Adrenal gland (tissue), 12 donors: ENCODE data around the gene PDCD7. TPM values are rescaled to one million over a fixed set of nuclear protein-coding genes. Genes with fewer than 3 reads are reported as not detected.

Experiments
- DNase-seq, 7 donors: peaks; one replicate each; pipeline ENCODE4 v3.0.0-alpha.2; 2019 to 2020
- H3K27ac ChIP-seq, 5 donors: fragments of 200-600 bp; sonication (generic) in 4 of 5; 1 replicate in 3 of 5; 2 replicates in 2 of 5; pipeline versions ENCODE4 v1.5.1 to v1.8.0; 2016 to 2020; ENCODE audit warnings: mild to moderate bottlenecking in 1 of 5
- H3K27me3 ChIP-seq: fragments of 200-600 bp; 2 replicates; pipeline ENCODE4 v1.8.0; 2021
- H3K36me3 ChIP-seq, 2 donors: fragments of 200-600 bp; replicated peaks in 1 of 2; 1 replicate in 1 of 2; 2 replicates in 1 of 2; pipeline versions ENCODE4 v1.5.1 to v1.8.0; 2018 to 2022
- H3K4me1 ChIP-seq, 2 donors: fragments of 200-600 bp; replicated peaks in 1 of 2; 1 replicate in 1 of 2; 2 replicates in 1 of 2; pipeline versions ENCODE4 v1.5.1 to v1.8.0; 2018 to 2021
- H3K4me3 ChIP-seq, 4 donors: fragments of 200-600 bp; sonication (generic) in 3 of 4; one replicate each; pipeline ENCODE4 v1.5.1; 2016 to 2018
- H3K9me3 ChIP-seq, 3 donors: fragments of 200-600 bp; sonication (generic) in 1 of 3; replicated peaks in 1 of 3; 1 replicate in 2 of 3; 2 replicates in 1 of 3; pipeline versions ENCODE4 v1.5.1 to v1.8.0; 2016 to 2021
- POLR2A ChIP-seq, 2 donors: fragments of 450-650 bp; IDR thresholded peaks; one replicate each; pipeline ENCODE4 v1.6.1; 2017; ENCODE audit warnings: antibody characterized with exemption in 2 of 2, mild to moderate bottlenecking in 2 of 2, moderate library complexity in 1 of 2
- WGBS, 4 donors: extraction: QIAGEN DNeasy Blood & Tissue Kit in 2 of 4; methylation state at CpG; one replicate each; pipeline versions ENCODE4 v1.1.5 to v1.1.7; 2013 to 2017; 5-methylcytosine and 5-hydroxymethylcytosine counted together
- intact Hi-C, 2 donors: fragments of 100-400 bp; cut with DNase I; formaldehyde crosslinking; loops; one replicate each; pipeline versions ENCODE4 v1.14.1 to v1.15.0; 2022 to 2023
- polyA plus RNA-seq, 3 donors: library from polyadenylated mRNA; stranded (reverse); fragments of 200-250 nt in 2 of 3; fragments of 350-450 nt in 1 of 3; fragmentation: Illumina TruSeq in 1 of 3; extraction: RNeasy Lipid Tissue Mini Kit (QIAGEN cat#74804) in 1 of 3; gene quantifications; one replicate each; pipeline ENCODE4 v1.2.3, GENCODE V29; 2013 to 2014
- total RNA-seq, 9 donors: library from RNA; depleted of rRNA in 4 of 9; stranded (reverse); fragments of >200 nt in 4 of 9; fragments of 120-200 nt in 1 of 9; fragmentation: NEBNext Ultra II Directional in 1 of 9; extraction: Animal tissue kit (Norgen Biotek cat#: 25700) in 1 of 9; gene quantifications; one replicate each; pipeline versions ENCODE4 v1.1.0 to v1.2.4, GENCODE V29; 2013 to 2023
- TF ChIP-seq, protein P1 (sequence below), 6 experiments: fragments of 450-650 bp in 4 of 6; fragments of 200-600 bp in 2 of 6; sonication (generic) in 1 of 6; IDR thresholded peaks; 1 replicate in 5 of 6; 2 replicates in 1 of 6; pipeline versions ENCODE4 v1.5.1 to v1.8.0; 2016 to 2021; ENCODE audit warnings: antibody characterized with exemption in 6 of 6, mild to moderate bottlenecking in 2 of 6, moderate library complexity in 1 of 6
- donor health status: healthy with polysubstance abuse.
- donor health status: Bipolar disorder and iron deficiency.
- donor health status: DM: yes; HTN: yes; CAD: no.
- donor health status: DM: no; HTN: no; CAD: no.
- donor health status: DM: no; HTN: no; CAD: no.
- donor health status: DM: yes; HTN: yes; CAD: no.

PDCD7 gene
- total and polyA plus RNA-seq, 12 donors, result 9.8 to 121 (median 18.9) TPM

GRCh38 chr15:65174509-65174908 lies 40.9 kb upstream of the PDCD7 start:
- DNase-seq, result no peak
- H3K4me3 ChIP-seq, result no peak overlapping the region
- H3K36me3 ChIP-seq, result peaks cover 0 to 86% of the 10 kb centered on the region in 2 donors
- H3K9me3 ChIP-seq, result no peaks in the 10 kb centered on the region
- H3K27ac ChIP-seq, result no peak overlapping the region
- TF ChIP-seq, protein P1, sequence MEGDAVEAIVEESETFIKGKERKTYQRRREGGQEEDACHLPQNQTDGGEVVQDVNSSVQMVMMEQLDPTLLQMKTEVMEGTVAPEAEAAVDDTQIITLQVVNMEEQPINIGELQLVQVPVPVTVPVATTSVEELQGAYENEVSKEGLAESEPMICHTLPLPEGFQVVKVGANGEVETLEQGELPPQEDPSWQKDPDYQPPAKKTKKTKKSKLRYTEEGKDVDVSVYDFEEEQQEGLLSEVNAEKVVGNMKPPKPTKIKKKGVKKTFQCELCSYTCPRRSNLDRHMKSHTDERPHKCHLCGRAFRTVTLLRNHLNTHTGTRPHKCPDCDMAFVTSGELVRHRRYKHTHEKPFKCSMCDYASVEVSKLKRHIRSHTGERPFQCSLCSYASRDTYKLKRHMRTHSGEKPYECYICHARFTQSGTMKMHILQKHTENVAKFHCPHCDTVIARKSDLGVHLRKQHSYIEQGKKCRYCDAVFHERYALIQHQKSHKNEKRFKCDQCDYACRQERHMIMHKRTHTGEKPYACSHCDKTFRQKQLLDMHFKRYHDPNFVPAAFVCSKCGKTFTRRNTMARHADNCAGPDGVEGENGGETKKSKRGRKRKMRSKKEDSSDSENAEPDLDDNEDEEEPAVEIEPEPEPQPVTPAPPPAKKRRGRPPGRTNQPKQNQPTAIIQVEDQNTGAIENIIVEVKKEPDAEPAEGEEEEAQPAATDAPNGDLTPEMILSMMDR (IDR thresholded peaks at IDR 0.05), result no peak
- no peak for TF ChIP-seq POLR2A (IDR thresholded peaks at IDR 0.05)
- H3K4me1 ChIP-seq, result peaks cover 0 to 9% of the 10 kb centered on the region in 2 donors
- no peaks in the 10 kb centered on the region for H3K27me3 ChIP-seq
- intact Hi-C loops, result no loop called here
- WGBS, 4 donors, result 89 to 95% (median 92%) methylated on average over 5 of the region's 5 CpGs

- Histone ChIP-seq H3K36me3 (peaks cover 0 to 76% of the 10 kb centered on the region in 2 donors), H3K27ac (no peak overlapping the region), H3K4me1 (no peaks in the 10 kb centered on the region), H3K27me3 (no peaks in the 10 kb centered on the region), H3K9me3 (no peaks in the 10 kb centered on the region), H3K4me3 (no peak overlapping the region)
- DNase-seq, result no peak
- WGBS, 4 donors, result 93 to 97% (median 95%) methylated on average over 5 of the region's 5 CpGs
- no peak for TF ChIP-seq POLR2A (IDR thresholded peaks at IDR 0.05)
- TF ChIP-seq, protein P1 (IDR thresholded peaks at IDR 0.05), result no peak
- intact Hi-C loops, result no loop called here
Measured at GRCh38 chr15:65172531-65172930, 38.9 kb upstream of the PDCD7 start.

GRCh38 chr15:65171428-65171827 lies 37.8 kb upstream of the PDCD7 start:
- no peak for TF ChIP-seq POLR2A (IDR thresholded peaks at IDR 0.05)
- TF ChIP-seq, protein P1 (IDR thresholded peaks at IDR 0.05), result no peak
- intact Hi-C loops, result no loop called here
- Histone ChIP-seq H3K4me1 (no peaks in the 10 kb centered on the region), H3K9me3 (no peaks in the 10 kb centered on the region), H3K36me3 (peaks cover 0 to 70% of the 10 kb centered on the region in 2 donors), H3K4me3 (no peak overlapping the region), H3K27ac (no peak overlapping the region), H3K27me3 (no peaks in the 10 kb centered on the region)
- WGBS, 4 donors, result 90 to 93% (median 91%) methylated on average over 5 of the region's 5 CpGs
- no peak for DNase-seq

DNA sequence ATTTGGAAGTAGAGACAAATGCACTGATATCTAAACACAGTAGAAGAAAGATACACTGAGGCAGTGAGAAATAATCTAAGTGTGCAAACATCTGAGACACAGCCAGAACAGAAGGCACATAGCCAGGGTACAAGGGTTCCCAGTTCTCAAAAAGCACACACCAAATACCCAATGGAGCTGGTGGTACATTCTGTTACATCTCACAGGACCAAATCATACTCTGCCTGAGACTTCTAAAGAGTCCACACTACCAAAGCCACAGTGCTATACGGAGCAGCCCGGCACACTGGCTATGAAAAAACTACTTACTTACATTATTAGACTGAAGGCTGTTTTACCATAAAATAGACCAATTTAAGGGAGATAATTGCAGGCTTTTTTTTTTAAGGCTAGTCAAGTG lies 32.3 kb upstream of the PDCD7 start:
- no peak for DNase-seq
- Histone ChIP-seq H3K27me3 (no peaks in the 10 kb centered on the region), H3K4me3 (no peak overlapping the region), H3K9me3 (no peaks in the 10 kb centered on the region), H3K4me1 (peaks cover 0 to 8% of the 10 kb centered on the region in 2 donors), H3K27ac (no peak overlapping the region), H3K36me3 (peaks cover 0 to 47% of the 10 kb centered on the region in 2 donors)
- 91 to 97% (median 95%) methylated on average over 2 of the region's 2 CpGs for WGBS, 4 donors
- no peak for TF ChIP-seq POLR2A (IDR thresholded peaks at IDR 0.05)
- TF ChIP-seq, protein P1 (IDR thresholded peaks at IDR 0.05), result no peak
- intact Hi-C loops, result no loop called here
